ENCODE results near the gene TLL2.

- TF ChIP-seq POLR2A (IDR thresholded peaks at IDR 0.05), result no peak
- TF ChIP-seq, protein P1, sequence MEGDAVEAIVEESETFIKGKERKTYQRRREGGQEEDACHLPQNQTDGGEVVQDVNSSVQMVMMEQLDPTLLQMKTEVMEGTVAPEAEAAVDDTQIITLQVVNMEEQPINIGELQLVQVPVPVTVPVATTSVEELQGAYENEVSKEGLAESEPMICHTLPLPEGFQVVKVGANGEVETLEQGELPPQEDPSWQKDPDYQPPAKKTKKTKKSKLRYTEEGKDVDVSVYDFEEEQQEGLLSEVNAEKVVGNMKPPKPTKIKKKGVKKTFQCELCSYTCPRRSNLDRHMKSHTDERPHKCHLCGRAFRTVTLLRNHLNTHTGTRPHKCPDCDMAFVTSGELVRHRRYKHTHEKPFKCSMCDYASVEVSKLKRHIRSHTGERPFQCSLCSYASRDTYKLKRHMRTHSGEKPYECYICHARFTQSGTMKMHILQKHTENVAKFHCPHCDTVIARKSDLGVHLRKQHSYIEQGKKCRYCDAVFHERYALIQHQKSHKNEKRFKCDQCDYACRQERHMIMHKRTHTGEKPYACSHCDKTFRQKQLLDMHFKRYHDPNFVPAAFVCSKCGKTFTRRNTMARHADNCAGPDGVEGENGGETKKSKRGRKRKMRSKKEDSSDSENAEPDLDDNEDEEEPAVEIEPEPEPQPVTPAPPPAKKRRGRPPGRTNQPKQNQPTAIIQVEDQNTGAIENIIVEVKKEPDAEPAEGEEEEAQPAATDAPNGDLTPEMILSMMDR (IDR thresholded peaks at IDR 0.05), result no peak
Observed at GRCh38 chr10:96369890-96370583, 143.7 kb downstream of the TLL2 start.
